ENCODE data around the gene LHX8. TPM values are rescaled to one million over a fixed set of nuclear protein-coding genes. Genes with fewer than 3 reads are reported as not detected.
"Not testable (repeated sequence)": the region's sequence is repeated elsewhere in the genome, so short reads cannot be mapped to it uniquely, and the experiment has no call there.

Gene LHX8
- polyA plus RNA-seq (2013, experiment 1 of 2), result 0.30 TPM
- 0.25 TPM for polyA plus RNA-seq (2013, experiment 2 of 2)

- under 1% methylated on average over 22 of the region's 23 CpGs for WGBS
- Histone ChIP-seq H3K4me1 (ENCODE audit: insufficient read depth, low read length) (peaks cover 48% of the 10 kb centered on the region), H3K27me3 (ENCODE audit: insufficient read depth, low read length) (peaks cover 99% of the 10 kb centered on the region), H3K36me3 (ENCODE audit: insufficient read depth, low read length) (no peaks in the 10 kb centered on the region), H3K9ac (ENCODE audit: low read depth, low read length) (peak within 1 kb of the TSS; percentile 35), H3K9me3 (ENCODE audit: insufficient read depth, low read depth, low read length) (no peaks in the 10 kb centered on the region), H3K4me3 (ENCODE audit: low read length) (peak within 1 kb of the TSS; percentile 54), H3K27ac (ENCODE audit: low read depth, low read length) (no peak within 1 kb of the TSS)
Measured at GRCh38 chr1:75133750-75134646, at the start of gene LHX8. Gene LHX8, plus strand, starts transcription at chr1:75134388. Its CDS starts 2,227 bp downstream, at chr1:75136615.

- no peaks in the 10 kb centered on the region for H3K36me3 ChIP-seq (ENCODE audit: insufficient read depth, low read length)
- no peak overlapping the region for H3K9ac ChIP-seq (ENCODE audit: low read depth, low read length)
- H3K4me3 ChIP-seq (ENCODE audit: low read length), result no peak overlapping the region
- no peaks in the 10 kb centered on the region; the same call in 1 of the 2 replicates for H3K27me3 ChIP-seq (ENCODE audit: insufficient read depth, low read length)
- 0 out of 2 replicates have a peak, but pooled peaks cover 5% of the 10 kb centered on the region for H3K9me3 ChIP-seq (ENCODE audit: insufficient read depth, low read depth, low read length)
- H3K27ac ChIP-seq (ENCODE audit: low read depth, low read length), result no peak overlapping the region
- 83% methylated on average over 1 of the region's 1 CpG for whole genome bisulfite sequencing
- peaks cover 41% of the 10 kb centered on the region for H3K4me1 ChIP-seq (ENCODE audit: insufficient read depth, low read length)
Measured at GRCh38 chr1:75085931-75086330, 48.3 kb upstream of the LHX8 start.

- Histone ChIP-seq H3K36me3 (ENCODE audit: insufficient read depth, low read length) (no peaks in the 10 kb centered on the region), H3K27me3 (ENCODE audit: insufficient read depth, low read length) (no peaks in the 10 kb centered on the region; the same call in 1 of the 2 replicates), H3K9me3 (ENCODE audit: insufficient read depth, low read depth, low read length) (0 out of 2 replicates have a peak, but pooled peaks cover 5% of the 10 kb centered on the region), H3K27ac (ENCODE audit: low read depth, low read length) (no peak overlapping the region), H3K9ac (ENCODE audit: low read depth, low read length) (no peak overlapping the region), H3K4me3 (ENCODE audit: low read length) (no peak overlapping the region), H3K4me1 (ENCODE audit: insufficient read depth, low read length) (peaks cover 34% of the 10 kb centered on the region)
- 96% methylated on average over 2 of the region's 2 CpGs for WGBS
Measured at GRCh38 chr1:75087278-75087677, 46.9 kb upstream of the LHX8 start.

DNA sequence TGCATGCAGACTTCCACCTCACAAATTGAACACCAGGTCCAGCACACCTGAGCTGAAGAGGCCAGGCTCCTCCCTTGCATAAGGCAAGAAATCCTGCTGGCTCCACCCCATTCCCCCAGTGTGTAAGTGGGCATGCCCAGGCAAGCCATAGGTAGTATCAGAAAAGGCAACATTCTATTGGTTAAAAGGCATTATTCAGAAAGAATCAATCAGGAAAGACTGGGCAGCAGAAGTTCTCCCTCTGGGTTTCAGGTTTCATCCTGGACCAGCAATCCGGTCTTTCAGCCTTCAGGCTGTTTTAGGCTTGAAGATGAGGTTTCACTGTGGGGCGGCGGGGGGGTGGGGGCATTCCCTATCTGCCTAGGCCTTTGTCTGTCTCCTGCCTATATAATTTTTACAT lies 42.0 kb upstream of the LHX8 start:
- Histone ChIP-seq H3K9me3 (ENCODE audit: insufficient read depth, low read depth, low read length) (peaks cover 10% of the 10 kb centered on the region; the same call in 1 of the 2 replicates), H3K9ac (ENCODE audit: low read depth, low read length) (no peak overlapping the region), H3K27me3 (ENCODE audit: insufficient read depth, low read length) (no peaks in the 10 kb centered on the region), H3K36me3 (ENCODE audit: insufficient read depth, low read length) (no peaks in the 10 kb centered on the region), H3K27ac (ENCODE audit: low read depth, low read length) (peak overlapping the region; percentile 12; the same call in 1 of the 2 replicates), H3K4me3 (ENCODE audit: low read length) (no peak overlapping the region), H3K4me1 (ENCODE audit: insufficient read depth, low read length) (peaks cover 11% of the 10 kb centered on the region)
- 88% methylated on average over 2 of the region's 3 CpGs for WGBS

- WGBS, result 88% methylated on average over 1 of the region's 1 CpG
- no peaks in the 10 kb centered on the region for H3K27me3 ChIP-seq (ENCODE audit: insufficient read depth, low read length)
- H3K36me3 ChIP-seq (ENCODE audit: insufficient read depth, low read length), result no peaks in the 10 kb centered on the region
- H3K4me1 ChIP-seq (ENCODE audit: insufficient read depth, low read length), result peaks cover 20% of the 10 kb centered on the region
- no peak overlapping the region for H3K4me3 ChIP-seq (ENCODE audit: low read length)
- no peak overlapping the region for H3K27ac ChIP-seq (ENCODE audit: low read depth, low read length)
- peaks cover 5% of the 10 kb centered on the region; the same call in 1 of the 2 replicates for H3K9me3 ChIP-seq (ENCODE audit: insufficient read depth, low read depth, low read length)
- H3K9ac ChIP-seq (ENCODE audit: low read depth, low read length), result no peak overlapping the region
Measured at GRCh38 chr1:75097654-75098053, 36.5 kb upstream of the LHX8 start.

DNA sequence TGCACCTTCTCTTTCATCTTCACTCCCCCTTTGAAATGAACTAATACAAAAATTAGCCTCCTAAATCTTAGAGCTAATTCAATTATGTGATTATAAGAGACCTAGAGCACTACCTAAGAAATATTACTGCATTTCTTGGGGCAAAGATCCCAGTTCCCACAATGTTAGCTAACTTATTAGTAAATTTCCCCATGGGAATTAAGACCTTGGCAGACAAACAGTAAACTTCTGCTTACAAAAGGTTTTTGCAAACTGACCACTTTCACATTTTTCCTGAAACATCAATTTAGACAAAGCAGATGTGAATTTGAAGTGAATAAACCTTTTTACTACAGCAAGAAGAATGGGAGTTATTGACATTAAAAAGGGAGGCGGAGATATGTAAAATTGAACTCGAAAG lies 34.6 kb upstream of the LHX8 start:
- WGBS, result no CpG with 5 or more reads among the region's 2 CpGs
- H3K27ac ChIP-seq (ENCODE audit: low read depth, low read length), result no peak overlapping the region
- H3K36me3 ChIP-seq (ENCODE audit: insufficient read depth, low read length), result no peaks in the 10 kb centered on the region
- H3K9me3 ChIP-seq (ENCODE audit: insufficient read depth, low read depth, low read length), result no peaks in the 10 kb centered on the region
- H3K9ac ChIP-seq (ENCODE audit: low read depth, low read length), result no peak overlapping the region
- peaks cover 19% of the 10 kb centered on the region for H3K4me1 ChIP-seq (ENCODE audit: insufficient read depth, low read length)
- no peaks in the 10 kb centered on the region for H3K27me3 ChIP-seq (ENCODE audit: insufficient read depth, low read length)
- H3K4me3 ChIP-seq (ENCODE audit: low read length), result no peak overlapping the region

DNA sequence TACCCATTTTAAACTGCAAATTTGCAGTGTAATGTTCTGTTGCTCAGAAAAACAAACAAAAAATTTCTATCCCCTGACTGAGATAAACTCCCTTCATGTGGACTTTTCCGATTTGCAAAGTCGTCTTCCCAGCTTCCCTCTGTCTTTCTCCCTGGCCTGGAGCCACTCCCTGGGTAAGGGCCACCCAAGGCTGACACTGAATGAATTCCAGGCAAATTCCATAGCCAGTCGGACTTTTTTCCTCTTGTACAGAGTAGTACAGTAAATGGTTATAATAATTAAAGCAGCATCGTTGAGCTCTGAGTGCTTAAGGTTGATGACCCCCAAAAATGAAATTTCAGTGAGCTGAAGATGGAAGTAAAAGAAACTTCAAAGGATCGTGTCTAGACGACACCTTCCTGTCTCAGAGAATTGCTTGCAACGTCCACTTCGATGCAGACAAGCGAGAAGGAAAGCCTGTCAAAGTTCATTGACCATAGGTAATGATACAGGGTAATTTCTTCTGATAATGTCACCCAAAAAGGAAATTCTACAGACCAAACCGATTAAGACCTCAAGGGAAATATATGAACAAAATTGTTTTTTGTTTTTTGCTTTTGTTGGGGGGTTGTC lies 33.6 kb upstream of the LHX8 start:
- Histone ChIP-seq H3K4me1 (ENCODE audit: insufficient read depth, low read length) (peaks cover 19% of the 10 kb centered on the region), H3K27me3 (ENCODE audit: insufficient read depth, low read length) (no peaks in the 10 kb centered on the region), H3K9me3 (ENCODE audit: insufficient read depth, low read depth, low read length) (no peaks in the 10 kb centered on the region), H3K36me3 (ENCODE audit: insufficient read depth, low read length) (no peaks in the 10 kb centered on the region), H3K9ac (ENCODE audit: low read depth, low read length) (no peak overlapping the region), H3K27ac (ENCODE audit: low read depth, low read length) (no peak overlapping the region), H3K4me3 (ENCODE audit: low read length) (no peak overlapping the region)
- WGBS, result 78% methylated on average over 10 of the region's 10 CpGs

DNA sequence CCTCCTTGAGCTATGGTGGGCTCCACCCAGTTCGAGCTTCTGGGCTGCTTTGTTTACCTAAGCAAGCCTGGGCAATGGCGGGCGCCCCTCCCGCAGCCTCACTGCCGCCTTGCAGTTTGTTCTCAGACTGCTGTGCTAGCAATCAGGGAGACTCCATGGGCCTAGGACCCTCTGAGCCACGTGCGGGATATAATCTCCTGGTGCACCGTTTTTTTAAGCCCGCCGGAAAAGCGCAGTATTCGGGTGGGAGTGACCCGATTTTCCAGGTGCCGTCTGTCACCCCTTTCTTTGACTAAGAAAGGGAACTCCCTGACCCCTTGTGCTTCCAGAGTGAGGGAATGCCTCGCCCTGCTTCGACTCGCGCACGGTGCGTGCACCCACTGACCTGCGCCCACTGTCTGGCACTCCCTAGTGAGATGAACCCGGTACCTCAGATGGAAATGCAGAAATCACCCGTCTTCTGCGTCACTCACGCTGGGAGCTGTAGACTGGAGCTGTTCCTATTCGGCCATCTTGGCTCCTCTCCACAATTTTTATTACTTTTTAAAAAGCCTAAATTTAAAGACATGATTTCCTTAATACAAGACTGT lies 21.7 kb upstream of the LHX8 start:
- H3K9ac ChIP-seq (ENCODE audit: low read depth, low read length); H3K27me3 ChIP-seq (ENCODE audit: insufficient read depth, low read length): not testable (repeated sequence)
- WGBS, result 92% methylated on average over 24 of the region's 26 CpGs

DNA sequence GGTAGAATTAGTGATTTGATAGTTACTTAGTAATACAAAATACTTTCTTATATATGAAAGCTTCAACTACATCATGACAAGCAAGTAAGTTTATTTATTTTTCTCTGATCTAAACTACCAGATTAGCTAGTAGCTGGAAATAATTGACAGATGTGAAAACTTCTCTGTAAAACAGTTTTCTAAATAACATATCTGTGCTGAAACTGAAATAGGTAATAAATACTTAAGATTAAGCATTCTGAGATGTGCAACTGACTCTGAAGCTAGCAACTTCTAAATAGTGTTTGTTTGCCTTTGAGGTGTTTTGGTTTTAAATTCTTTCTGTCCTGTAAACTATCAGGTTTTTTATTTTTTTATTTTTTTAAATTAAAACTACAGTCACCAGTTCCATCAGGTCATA lies 18.5 kb upstream of the LHX8 start:
- Histone ChIP-seq H3K9me3 (ENCODE audit: insufficient read depth, low read depth, low read length) (peaks cover 5% of the 10 kb centered on the region; the same call in 1 of the 2 replicates), H3K27ac (ENCODE audit: low read depth, low read length) (no peak overlapping the region), H3K4me3 (ENCODE audit: low read length) (no peak overlapping the region), H3K36me3 (ENCODE audit: insufficient read depth, low read length) (no peaks in the 10 kb centered on the region), H3K27me3 (ENCODE audit: insufficient read depth, low read length) (no peaks in the 10 kb centered on the region), H3K4me1 (ENCODE audit: insufficient read depth, low read length) (no peaks in the 10 kb centered on the region), H3K9ac (ENCODE audit: low read depth, low read length) (no peak overlapping the region)

More for the DNA sequence above, 21.7 kb upstream of the LHX8 start:
- H3K9me3 ChIP-seq (ENCODE audit: insufficient read depth, low read depth, low read length); H3K4me1 ChIP-seq (ENCODE audit: insufficient read depth, low read length); H3K4me3 ChIP-seq (ENCODE audit: low read length); H3K36me3 ChIP-seq (ENCODE audit: insufficient read depth, low read length); H3K27ac ChIP-seq (ENCODE audit: low read depth, low read length): not testable (repeated sequence)

GRCh38 chr1:75123756-75124155 lies 10.4 kb upstream of the LHX8 start:
- no peaks in the 10 kb centered on the region for H3K36me3 ChIP-seq (ENCODE audit: insufficient read depth, low read length)
- H3K4me3 ChIP-seq (ENCODE audit: low read length), result no peak overlapping the region
- no peaks in the 10 kb centered on the region for H3K9me3 ChIP-seq (ENCODE audit: insufficient read depth, low read depth, low read length)
- no peak overlapping the region for H3K27ac ChIP-seq (ENCODE audit: low read depth, low read length)
- H3K27me3 ChIP-seq (ENCODE audit: insufficient read depth, low read length), result peaks cover 26% of the 10 kb centered on the region
- H3K4me1 ChIP-seq (ENCODE audit: insufficient read depth, low read length), result no peaks in the 10 kb centered on the region
- no peak overlapping the region for H3K9ac ChIP-seq (ENCODE audit: low read depth, low read length)
- WGBS, result no CpG with 5 or more reads among the region's 1 CpG

GRCh38 chr1:75124510-75124909 lies 9.7 kb upstream of the LHX8 start:
- Histone ChIP-seq H3K27ac (ENCODE audit: low read depth, low read length) (no peak overlapping the region), H3K9me3 (ENCODE audit: insufficient read depth, low read depth, low read length) (no peaks in the 10 kb centered on the region), H3K4me1 (ENCODE audit: insufficient read depth, low read length) (peaks cover 4% of the 10 kb centered on the region), H3K9ac (ENCODE audit: low read depth, low read length) (no peak overlapping the region), H3K27me3 (ENCODE audit: insufficient read depth, low read length) (peaks cover 34% of the 10 kb centered on the region), H3K4me3 (ENCODE audit: low read length) (no peak overlapping the region), H3K36me3 (ENCODE audit: insufficient read depth, low read length) (no peaks in the 10 kb centered on the region)
- WGBS, result 96% methylated on average over 23 of the region's 23 CpGs

All from HUES64 (cell line).